ENCODE measurements around the gene DGKE. TPM values are rescaled to one million over a fixed set of nuclear protein-coding genes. Genes with fewer than 3 reads are reported as not detected.

DGKE gene
- polyA plus RNA-seq (ENCODE audit: insufficient read length in 12 of 12) = 10 to 100 TPM in 1 of 12 donors, 1 to 10 TPM in 10, not detected in 1; 3.2 to 16.0 (median 6.6) TPM
- long read RNA-seq, donor 1, full-length matches to known transcripts = 1 of 1 reads
- long read RNA-seq, donor 1, partial matches to known transcripts = 0 of 1 reads
- long read RNA-seq, donor 1, other reads (novel, unspliced or antisense) = 0 of 1 reads
- long read RNA-seq, donor 2 = 0 reads
- long read RNA-seq, donor 3 = 0 reads
- long read RNA-seq, donor 4 = 0 reads
- long read RNA-seq, donor 5, partial matches to known transcripts = 16 of 16 reads
- long read RNA-seq, donor 5, other reads (novel, unspliced or antisense) = 0 of 16 reads
- long read RNA-seq, donor 6 = 0 reads
- long read RNA-seq, donor 7 = 0 reads
- long read RNA-seq, donor 8, full-length matches to known transcripts = 1 of 1 reads
- long read RNA-seq, donor 8, partial matches to known transcripts = 0 of 1 reads
- long read RNA-seq, donor 8, other reads (novel, unspliced or antisense) = 0 of 1 reads
- long read RNA-seq, donor 9 = 0 reads
- long read RNA-seq, donor 10 = 0 reads
- long read RNA-seq, donor 11 = 0 reads

DNA sequence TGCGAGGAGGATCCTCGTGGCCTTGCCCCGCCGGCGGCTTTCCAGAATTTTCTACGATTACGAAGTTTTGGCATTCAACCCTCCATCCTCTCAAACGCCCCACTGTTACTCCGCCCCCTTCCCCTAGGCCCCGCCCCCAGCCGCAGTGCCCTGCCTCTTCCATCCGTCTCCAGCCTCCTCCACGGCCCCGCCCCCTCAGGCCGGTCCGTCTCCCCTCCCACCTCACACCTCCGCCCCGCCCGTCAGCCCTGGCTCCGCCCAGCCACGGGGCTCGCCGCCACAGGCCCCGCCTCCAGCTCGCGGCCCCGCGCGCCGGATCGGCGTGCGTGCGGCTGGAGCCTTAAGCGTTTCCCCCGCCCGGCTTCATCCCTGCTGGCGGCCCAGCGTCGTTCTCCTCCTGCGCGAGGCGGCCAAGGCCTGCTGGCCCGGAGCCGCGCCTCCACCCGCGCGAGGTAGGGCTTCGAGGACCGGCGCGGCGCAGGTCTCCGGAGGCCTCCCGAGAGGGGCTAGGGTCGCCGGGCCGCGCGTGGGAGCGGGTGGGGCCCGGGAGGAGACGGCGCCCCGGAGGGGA, at the start of gene DGKE, which contains the start of gene C17orf67:
Gene DGKE (plus strand): TSS at position 343 of the 571 bp plus-strand sequence. CDS start 645 bp downstream, outside the sequence.
Gene C17orf67 (minus strand): TSS at position 112 of the 571 bp plus-strand sequence. CDS start 18,110 bp downstream, outside the sequence.
- peak; percentile 96 for DNase-seq

DNA sequence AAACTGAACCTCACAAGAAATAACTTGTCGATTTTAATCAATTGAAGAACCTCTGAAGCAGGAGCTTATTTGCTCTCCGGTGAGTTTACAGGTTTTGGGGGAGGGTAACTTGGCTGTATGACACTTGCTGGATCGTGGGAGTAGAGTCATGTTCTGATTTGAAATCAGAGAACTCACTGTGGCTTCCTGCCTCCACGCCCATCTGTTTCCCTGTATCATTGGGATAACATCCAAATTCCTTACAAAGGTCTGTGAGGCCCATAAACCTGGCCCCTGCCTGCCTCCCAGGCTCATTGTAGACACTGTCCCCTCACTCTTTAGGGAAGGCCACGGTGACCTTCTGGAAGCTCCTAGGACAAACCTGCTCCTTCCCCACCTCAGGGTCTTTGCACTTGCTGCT, 48.5 kb upstream of the DGKE start:
- DNase-seq = no peak

DNA sequence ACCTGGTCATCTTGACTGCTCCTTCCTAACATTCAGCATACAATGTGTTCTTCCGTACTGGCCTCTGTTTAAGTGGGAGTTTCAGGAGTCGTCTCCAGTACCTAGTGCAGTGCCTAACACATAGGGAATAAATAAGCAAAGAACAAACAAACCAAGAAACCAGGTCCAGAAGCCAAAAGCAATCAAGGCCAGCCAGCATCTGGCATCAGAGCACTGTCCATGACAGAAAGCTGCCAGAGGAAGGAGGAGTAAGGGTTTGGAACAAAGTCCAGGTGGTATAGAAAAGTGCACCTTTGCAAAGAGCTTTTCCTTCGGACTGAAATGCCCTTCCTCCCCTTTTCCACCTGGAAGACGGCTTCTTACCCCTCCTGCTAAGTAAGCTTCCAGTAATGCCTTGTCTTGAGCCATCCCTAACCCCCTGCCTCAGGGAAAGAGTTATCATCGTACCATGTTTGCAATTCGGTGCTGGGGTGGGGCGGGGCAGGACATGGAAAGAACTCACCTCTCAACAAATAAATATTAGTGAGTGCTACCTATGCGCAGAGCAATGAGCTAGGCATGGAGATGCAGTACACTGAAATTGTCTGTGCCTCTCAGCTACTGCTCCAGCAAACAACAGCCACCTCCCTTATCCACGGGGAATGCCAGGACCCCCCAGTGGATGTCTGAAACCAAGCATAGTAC, 47.8 kb upstream of the DGKE start:
- DNase-seq = no peak

DNA sequence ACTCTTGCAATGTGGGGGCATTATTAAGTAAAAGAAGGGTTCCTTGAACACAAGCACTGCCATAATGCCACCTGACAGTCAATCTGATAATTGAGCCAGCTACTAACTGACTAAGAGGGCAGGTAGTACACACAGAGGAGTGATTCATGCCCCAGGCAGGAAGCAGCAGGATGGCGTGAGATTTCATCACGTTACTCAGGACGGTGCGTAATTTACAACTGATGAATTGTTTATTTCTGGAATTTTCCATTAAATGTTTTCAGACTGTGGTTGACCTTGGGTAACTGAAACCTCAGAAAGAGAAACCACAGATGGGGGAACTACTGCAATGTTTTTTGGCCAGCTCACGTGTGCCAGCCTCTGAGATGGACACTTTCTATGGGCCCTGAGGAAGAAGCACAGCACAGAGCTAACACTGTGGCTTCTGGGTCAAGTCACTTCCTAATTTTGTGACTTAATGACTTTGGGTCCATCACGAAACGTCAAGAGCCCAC, 46.9 kb upstream of the DGKE start:
- no peak for DNase-seq

- no peak for DNase-seq
Observed at GRCh38 chr17:56792267-56792666, 41.7 kb upstream of the DGKE start.

GRCh38 chr17:56793531-56793930, 40.4 kb upstream of the DGKE start:
- no peak for DNase-seq

- no peak for DNase-seq
Observed at GRCh38 chr17:56793957-56794356, 40.0 kb upstream of the DGKE start.

DNA sequence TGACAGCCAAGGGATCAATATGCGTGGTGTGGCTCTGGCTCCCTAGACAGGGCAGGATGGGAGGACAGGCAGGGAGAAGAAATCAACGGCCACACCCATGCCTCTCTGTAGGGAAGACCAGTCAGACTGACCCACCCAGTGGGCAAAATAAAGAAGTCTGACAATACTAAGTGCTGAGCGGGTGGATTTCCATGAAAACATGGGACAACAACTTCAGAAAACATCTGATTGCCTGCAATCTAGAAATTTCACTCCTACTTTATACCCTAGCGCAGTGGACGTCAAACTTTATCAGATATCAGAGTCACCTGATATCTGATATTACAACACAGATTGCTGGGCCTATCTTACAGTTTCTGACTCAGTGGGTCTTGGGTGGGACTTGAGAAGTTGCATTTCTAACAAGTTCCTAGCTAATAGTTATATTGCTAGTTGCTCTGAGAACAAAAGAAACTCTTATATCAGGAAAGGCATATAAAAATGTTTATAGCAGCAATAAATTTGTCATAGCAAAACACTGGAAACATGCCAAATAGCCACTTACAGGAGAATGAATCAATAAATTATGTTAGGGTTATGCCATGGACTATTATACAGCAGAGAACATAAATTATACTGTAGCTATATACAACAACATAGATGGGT, 38.6 kb upstream of the DGKE start:
- no peak for DNase-seq

DNA sequence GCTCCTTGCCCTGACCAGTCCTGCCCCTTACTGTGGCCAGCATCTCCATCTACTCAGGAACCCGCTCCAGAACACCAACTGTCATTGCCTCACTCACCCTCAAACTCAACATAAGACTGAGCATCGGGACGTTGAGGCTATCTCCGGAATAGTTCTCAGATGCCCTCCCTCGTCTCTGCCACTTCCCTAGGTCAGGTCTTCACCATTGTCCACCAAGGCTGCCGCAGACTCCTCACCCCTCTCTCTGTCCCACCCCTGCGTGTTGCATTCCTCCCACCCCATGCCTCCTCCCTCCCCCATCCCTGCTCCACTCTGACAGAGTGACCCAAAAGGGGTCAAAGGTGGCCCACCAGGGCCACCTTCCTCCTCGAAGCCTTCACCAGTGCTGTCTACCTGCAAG, 37.4 kb upstream of the DGKE start:
- no peak for DNase-seq

DNA sequence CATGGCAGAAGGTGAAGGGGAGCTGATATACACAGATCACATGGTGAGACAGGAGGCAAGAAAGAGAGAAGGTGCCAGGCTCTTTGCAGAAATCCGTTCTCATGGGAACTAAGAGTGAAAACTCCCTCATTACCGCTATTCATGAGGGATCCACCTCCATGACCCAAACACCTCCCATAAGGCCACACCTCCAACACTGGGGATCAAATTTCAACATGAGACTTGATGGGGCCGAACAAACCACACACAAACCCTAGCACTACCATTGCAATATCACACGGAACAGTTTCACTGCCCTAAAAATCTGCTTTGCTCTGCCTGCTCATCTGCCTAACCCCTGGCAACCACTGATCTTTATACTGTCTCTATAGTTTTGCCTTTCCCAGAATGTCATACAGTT, 35.0 kb upstream of the DGKE start:
- DNase-seq = no peak

GRCh38 chr17:56801459-56802178, 32.3 kb upstream of the DGKE start:
- DNase-seq = no peak

- no peak for DNase-seq
Observed at GRCh38 chr17:56803071-56803470, 30.9 kb upstream of the DGKE start.

DNA sequence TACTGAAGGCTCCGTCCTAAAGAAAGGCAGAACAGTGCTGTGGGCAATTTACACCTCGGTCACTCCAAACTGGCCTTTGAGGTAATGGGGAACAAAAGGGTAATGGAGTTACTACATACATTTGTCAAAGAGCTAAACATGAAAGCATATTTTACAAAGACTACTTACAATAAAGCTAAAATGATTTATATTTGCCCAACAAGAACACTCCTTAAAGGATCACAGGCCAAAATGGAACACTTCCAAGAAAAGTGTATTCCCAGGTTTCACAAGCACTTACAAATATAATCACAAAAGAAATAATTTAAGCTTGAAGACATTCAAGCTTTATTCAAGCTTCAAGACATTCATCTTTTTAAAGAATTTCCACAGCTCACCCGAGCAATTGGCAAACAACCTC, 29.5 kb upstream of the DGKE start:
- no peak for DNase-seq

DNA sequence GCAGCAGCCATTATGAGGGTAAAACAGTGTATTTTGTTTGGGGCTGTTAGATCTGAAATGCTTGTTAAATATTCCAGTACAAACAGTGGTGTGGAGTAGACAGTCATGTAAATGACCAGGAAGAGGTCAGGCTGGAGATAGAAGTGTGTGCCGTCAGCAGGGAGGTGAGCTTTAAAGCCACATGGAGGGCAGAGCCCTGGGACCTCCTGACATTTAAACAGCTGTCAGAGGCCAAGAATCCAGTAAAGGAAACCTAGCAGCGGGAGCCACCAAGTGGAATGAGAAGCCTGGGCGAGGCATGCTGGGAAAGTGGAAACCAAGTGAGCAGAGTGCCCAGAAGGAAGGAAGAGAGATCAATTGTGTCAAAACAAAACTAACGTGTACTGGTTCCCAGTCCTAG, 27.0 kb upstream of the DGKE start:
- no peak for DNase-seq

- DNase-seq = no peak
Observed at GRCh38 chr17:56807723-56808122, 26.2 kb upstream of the DGKE start.

- DNase-seq = no peak
Observed at GRCh38 chr17:56808503-56808902, 25.4 kb upstream of the DGKE start.

GRCh38 chr17:56809106-56809819, 24.7 kb upstream of the DGKE start:
- DNase-seq = no peak

DNA sequence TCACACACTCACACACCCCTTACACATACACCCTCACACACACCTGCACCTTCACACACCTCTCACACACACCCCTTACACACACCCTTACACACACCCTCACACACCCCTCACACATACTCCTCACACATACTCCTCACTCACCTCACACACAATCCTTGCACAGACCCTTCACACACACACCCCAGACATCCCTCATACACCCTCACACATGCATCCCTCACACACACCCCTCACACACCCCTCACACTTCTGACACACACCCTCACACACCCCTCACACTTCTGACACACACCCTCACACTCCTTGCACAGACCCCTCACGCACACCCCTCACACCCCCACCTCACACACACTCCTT, 24.2 kb upstream of the DGKE start:
- DNase-seq = no peak

DNA sequence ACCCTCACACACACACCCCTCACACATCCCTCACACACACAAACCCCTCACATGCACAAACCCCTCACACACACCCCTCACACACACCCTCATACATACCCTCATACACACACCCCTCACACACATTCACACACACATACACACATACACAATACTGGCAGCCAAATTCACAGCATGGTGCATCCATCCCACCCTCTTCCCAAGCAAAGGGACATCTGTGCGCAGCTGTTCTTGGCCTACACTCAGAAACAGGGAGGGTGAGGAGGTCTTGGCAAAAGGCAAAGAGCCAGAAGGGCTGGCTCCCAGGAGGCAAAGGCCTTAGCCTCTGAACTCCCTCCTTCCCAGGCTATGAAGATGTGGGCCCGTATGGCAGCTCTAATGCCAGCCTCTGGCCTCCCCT, 23.6 kb upstream of the DGKE start:
- peak; percentile 28 for DNase-seq
